COR-L47 (cell line): ENCODE measurements around the gene SYP.

ENCODE experiments used
- DNase-seq: peaks from one replicate; lab custom pipeline; 2025; lab: John Stamatoyannopoulos, UW

SYP gene

DNA sequence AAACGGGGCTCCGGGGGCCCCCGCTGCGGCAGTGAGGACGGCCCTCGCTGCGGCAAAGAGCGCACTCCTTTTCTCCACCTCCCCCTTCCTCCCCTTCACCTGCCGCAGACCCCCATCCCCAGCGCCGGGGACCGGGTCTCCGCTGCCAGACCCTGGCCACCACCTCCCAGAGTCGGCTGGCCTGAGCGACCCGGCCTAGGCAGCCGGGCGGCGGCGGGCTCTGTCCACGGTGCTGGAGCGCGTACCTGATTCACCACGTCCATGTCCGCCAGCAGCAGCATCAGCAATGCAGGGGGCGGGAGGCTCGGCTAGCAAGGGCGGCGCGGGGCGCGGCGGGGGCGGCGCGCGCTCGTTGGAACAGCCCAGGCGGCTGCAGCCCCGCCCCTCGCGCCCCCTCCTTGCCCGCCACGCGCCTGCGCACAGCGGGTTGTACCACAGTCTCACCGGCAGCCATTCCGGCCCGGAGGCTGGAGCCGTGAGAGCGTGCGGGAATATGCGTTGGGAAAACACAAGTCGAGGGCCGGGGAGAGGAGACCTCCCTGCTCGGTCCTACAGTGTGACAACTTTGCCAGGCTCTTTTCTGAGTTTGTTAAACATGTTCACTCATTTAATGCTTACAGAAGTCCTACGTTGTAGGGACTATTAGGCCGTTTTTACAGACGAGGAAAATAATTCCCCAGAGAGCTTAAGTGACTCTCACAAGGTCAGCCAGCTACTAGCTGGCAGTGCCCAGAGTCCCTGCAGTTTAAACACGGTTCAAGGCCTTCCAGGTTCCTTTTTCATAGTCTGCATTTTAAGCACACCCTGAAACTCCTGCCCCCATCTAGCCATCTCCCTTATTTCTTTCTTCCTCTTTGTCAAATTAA is at the start of gene SYP:
SYP (minus strand) TSS at position 288 of the 866 bp plus-strand sequence; CDS start at position 281, 7 bp downstream.
- peak; percentile 69 for DNase-seq

DNA sequence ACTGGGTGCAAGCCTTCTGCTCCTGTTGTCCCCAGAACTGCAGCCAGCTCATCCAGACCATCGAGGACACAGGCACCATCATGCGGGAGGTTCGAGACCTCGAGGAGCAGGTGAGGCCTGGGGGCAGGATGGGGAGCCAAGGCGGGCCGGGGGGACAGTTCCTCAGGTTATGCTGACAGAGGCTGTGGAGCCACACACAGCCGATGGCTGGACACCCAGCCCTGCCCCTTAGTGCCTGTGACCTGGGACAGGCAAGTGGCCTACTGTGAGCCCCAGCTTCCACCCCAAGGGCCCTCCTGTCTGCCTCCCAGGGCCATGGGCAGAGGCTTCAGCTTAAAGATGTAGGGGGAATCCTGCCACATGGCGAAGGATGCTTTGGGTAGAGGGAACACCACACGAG is 49.6 kb upstream of the SYP start:
- DNase-seq: no peak

DNA sequence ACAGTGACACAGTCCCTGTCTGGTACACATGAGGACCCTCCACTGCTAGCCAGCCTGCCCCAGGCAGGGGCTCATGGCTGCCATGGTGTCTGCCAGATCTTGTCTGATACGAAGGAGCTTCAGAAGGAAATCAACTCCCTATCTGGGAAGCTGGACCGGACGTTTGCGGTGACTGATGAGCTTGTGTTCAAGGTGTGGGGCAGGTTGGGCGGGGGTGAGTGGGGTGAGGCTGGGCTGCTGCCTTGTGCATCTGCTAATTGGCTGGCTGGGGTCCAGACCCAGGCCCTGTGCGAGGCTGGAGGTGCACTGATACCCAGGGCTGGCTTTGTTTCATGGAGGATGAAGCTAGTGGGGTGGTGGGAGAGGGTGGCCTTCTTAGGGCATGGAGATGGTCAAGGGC is 49.1 kb upstream of the SYP start:
- no peak for DNase-seq

DNA sequence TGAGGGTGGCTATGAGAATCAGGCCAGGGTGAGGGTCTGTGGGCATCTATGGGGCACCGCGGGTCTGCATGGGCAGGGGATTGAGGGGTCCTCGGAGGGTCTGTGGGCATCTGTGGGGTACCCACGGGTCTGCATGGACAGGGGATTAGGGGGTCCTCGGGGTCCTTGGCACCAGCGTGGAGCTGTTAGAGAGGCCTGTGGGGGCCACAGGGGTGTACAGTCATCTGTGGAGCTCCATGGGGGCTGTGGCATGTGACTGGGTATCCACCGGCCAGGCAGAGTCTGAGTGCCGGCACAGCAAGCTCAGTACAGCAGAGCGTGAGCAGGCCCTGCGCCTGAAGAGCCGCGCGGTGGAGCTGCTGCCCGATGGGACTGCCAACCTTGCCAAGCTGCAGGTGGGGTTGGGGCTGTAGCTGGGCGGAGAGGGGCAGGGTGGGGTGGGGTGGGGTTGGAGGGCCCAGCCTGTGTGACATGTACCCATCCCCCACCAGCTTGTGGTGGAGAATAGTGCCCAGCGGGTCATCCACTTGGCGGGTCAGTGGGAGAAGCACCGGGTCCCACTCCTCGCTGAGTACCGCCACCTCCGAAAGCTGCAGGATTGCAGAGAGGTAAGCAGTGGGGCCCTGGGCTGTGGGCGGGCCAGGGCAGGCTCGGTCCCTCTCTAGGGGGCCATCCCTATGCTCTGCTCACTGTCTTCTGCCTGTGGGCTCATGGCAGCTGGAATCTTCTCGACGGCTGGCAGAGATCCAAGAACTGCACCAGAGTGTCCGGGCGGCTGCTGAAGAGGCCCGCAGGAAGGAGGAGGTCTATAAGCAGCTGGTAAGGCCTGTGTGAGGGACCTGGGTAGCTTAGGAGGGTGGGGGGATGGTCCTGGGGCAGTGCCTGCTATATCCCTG is 48.2 kb upstream of the SYP start:
- DNase-seq: no peak

DNA sequence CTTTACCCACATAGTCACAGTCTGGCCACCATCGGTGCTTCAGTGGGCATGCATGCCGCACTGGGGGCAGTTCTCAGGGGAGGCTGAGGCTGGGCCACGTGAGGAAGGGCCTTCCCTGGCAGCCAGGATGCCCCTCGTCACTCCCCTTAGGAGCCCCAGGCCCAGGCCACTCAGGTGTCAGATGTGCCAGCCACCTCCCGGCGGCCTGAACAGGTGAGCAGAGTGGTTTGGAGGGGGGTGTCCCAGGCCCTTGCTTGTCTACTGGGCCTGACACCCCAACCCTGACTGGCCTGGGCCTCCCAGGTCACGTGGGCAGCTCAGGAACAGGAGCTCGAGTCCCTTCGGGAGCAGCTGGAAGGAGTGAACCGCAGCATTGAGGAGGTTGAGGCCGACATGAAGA is 47.4 kb upstream of the SYP start:
- DNase-seq: no peak

DNA sequence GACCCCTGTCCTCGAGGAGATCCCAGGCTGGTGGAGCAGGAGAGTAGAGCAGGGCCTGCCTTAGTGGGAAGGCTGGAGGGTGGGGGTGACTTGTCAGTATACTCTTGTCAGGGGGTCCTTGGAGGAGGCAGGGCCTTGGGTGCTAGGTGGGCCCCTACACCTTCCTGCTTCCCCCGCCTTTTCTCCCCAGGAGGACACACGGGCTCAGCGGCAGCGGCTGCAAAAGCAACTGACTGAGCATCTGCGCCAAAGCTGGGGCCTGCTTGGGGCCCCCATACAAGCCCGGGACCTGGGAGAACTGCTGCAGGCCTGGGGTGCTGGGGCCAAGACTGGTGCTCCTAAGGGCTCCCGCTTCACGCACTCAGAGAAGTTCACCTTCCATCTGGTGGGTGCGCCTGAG is 46.5 kb upstream of the SYP start:
- DNase-seq: no peak

DNA sequence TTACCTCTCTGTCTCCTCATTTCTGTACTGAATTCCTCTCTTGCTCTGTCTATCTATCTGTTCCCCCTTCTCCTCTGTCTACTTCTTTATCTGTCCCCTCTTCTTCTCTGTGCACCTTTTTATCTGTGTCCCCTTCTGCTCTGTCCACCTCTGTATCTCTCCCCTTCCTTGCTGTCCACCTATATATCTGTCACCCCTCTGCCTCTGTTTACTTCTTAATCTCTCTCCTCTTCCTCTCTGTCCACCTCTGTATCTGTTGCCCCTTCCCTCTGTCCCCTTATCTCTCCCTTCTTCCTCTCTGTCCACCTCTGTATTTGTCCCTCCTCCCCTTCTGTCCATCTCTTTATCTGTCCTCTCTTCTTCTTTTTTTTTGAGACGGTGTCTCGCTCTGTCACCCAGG is 44.2 kb upstream of the SYP start:
- no peak for DNase-seq

DNA sequence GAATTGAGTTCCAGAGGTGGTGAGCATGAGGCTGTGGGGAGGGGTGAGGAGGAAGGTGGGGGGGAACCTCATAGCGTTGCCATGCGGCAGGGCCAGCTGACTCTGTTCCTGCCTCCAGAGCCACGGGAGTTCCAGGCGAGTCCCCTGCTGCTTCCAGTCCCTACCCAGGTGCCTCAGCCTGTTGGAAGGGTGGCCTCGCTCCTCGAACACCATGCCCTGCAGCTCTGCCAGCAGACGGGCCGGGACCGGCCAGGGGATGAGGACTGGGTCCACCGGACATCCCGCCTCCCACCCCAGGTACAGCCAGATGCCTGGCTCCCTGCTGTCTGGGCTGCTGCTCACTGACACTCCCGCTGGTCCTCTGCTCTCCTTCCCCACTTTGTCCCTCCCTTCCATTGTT is 43.2 kb upstream of the SYP start:
- DNase-seq: no peak

DNA sequence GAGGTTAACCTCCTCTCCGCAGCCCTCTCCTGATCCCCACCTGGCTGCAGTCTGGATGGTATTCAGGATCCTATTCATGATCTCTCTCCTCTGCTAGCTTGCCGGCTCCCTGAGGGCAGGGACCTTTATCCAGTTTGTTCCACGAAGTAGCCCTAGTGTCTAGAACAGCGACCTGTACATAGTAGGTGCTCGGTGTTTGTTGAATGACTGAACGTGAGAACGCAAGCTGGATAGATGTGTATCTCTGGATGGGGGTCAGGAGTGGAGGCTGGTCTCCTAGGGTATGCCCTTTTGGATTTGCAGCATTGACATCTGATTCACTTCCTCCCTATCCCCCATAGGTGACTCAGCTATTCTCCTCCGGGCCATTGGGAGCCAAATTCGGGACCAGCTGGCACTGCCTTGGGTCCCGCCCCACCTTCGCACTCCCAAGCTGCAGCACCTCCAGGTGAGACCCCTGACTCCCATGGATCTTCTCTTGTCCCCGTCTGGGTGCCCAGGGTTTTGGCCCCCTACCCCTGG is 42.6 kb upstream of the SYP start:
- no peak for DNase-seq

DNA sequence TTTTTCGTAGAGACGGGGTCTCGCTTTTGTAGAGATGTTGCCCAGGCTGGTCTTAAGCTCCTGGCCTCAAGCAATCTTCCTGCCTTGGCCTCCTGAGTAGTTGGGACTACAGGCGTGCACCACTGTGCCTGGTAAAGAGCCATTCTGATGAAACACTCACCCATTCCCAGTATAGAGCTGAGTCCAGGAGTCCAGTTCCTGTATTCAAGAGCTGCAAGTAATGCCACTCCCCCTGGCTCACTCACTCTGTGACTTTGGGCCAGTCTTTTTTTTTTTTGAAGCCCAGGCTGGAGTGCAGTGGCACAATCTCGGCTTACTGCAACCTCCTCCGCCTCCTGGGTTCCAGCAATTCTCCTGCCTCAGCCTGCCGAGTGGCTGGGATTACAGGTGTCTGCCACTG is 38.7 kb upstream of the SYP start:
- no peak for DNase-seq

DNA sequence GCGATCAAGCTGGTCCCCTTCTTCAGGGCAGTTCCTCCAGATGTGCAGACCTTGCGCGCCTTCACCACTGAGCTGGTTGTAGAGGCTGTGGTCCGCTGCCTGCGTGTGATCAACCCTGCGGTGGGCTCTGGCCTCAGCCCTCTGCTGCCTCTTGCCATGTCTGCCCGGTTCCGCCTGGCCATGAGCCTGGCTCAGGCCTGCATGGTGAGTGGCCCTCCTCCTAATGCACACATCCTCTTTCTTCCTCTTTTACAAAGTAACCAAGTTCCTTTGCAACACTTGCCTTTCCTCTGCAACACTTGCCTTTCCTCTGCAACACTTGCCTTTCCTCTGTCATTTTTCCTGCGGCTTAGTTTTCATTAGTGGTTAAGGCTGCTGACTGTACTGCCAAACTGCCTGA is 37.1 kb upstream of the SYP start:
- no peak for DNase-seq

DNA sequence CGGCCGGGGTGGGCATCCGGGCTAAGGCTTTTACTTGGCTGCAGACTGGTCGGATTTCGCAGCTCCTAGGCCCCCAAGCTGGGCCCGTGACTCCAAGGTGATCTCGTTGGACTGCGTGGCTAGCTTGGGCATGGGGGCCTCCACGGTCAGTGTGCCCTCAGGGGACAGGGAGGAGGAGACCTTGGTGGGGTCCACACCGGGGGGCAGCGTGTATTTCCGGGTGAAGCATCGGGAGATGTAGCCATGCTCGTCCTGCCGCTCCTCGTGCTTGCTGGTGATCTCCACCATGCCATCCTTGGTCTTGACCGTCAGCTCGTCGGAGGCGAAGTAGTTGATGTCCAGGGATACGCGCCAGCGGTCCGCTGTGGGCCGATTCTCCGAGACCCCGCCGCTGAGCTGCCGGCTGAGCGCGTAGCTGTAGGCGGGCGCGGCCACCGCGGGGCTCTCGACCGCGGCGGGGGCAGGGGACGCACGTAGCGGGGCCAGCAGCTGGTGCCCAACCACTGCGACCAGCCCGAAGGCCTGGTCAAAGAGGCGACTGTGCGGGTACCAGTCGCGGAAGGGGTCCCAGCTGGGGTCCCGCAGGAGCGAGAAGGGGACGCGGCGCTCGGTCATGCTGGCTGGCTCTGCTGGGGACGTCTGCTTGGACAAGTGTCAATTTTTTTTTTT is 34.0 kb upstream of the SYP start:
- no peak for DNase-seq

DNA sequence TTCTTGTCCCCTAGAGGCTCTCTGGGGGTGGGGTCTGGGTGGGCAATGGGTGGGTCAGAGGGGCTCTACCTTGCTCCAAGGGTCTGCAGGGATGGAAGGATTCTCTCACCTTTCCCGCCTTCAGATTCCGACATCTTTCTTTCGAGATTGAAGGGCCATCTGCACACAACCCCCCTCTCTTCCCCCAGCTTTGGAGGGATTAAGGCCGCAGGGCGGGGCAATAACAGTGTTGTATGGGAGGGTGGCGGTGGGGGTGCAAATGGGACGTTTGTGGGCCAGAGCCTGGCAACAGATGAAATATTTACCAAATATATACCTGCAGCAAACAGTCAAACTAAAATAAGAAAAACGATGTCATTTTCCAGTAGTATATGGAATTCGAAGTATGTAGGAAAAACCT is 33.2 kb upstream of the SYP start, which contains the start of gene CACNA1F:
CACNA1F (minus strand) TSS at position 165 of the 400 bp plus-strand sequence; CDS start at position 134, 31 bp downstream.
- DNase-seq: no peak

DNA sequence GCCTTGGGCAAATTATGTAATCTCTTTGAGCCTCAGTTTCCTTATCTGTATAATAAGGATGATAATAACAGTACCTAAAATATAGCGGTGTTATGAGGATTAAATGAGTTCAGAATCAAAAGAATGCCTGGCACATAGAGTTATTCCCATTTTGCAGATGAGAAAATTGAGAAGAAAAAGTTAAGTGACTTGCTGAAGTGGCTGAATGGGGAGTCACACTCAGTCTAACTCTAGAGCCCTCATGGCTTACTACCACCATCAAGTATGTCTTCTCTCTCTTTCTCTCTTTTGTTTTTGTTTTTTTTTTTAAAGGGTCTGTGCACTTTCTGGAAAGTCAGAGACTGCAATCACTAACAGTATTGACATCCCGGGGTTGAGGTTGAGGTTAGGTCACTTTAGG is 32.5 kb upstream of the SYP start:
- DNase-seq: no peak

DNA sequence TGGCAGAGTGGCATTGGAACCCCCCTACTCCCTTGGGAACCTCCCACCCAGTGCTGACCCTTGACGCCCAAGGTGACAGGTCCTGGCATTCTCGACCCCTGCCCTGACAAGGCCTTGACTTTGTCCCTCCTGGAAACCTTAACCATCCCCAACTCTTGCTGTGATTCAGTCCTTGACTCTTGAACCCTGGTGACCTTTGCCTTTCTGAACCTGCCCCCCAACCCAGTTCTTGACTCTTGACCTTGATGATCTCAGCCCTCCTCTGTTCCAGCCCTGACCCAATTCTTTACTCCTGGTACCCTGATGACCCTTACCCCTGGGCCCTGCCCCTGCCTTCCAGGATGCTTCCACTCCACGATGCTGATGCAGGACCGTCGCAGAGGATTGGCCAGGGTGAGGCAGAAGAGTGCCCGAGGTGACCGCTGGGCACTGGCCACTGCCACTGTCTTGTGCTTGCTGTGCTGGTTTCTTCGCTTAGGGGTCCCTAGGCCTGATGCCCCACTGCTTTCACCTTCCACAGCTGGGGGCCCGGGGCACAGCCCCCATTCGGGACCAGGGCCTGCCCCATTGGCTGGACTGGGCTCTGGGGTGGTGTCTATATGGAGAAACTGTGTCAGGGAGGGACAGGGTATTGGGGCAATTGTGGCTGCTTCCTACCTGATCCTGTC is 31.5 kb upstream of the SYP start:
- DNase-seq: no peak

DNA sequence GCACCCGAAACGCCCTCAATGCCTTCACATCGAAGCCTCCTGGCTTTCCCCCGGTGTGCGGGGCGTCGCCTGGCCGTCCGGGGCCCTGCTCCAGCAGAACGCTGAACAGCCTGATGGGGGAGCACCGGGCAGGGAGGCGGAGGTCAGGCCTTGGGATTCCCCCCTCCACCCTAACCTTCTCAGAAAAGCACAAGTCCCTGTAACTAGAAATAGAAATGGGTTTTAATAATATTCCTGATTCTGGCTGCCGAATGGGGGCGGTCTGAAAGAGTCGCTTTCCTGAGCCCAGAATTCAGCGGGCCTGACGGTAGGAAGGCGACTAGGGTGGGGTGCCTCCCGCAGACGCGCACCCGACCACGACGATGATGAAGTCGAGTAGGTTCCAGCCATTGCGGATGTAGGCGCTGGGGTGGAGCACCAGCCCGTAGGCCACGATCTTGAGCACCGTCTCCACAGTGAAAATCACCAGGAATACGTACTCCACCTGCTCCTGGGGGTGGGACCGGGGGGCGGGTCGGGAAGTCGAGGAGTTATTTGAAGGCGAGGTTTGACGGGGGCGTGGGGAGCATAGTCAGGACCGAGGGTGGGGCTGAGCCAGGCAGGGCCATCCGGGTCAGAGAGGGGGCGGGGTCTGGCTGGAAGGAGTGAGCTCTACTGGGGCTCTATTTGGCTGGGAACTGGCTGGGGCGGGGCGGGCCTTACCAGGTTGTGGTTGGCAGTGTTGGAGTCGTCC is 30.7 kb upstream of the SYP start:
- DNase-seq: no peak

DNA sequence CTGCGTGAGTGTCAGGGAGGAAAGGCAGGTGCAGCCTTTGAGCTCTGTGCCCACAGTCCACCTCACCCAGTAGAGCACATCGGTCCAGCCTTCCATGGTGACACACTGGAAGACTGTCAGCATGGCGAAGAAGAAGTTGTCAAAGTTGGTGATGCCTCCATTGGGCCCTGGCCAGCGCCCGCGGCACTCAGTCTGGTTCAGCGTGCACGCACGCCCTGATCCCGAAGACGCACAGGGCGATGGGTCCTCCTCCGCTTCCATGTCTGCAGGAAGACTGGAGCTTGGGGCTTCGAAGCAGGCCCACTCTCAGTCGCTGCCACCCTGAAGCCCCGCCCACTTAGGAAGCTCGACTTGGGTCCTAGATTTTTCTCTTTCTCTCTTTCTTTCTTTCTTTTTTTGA is 28.2 kb upstream of the SYP start:
- DNase-seq: no peak

DNA sequence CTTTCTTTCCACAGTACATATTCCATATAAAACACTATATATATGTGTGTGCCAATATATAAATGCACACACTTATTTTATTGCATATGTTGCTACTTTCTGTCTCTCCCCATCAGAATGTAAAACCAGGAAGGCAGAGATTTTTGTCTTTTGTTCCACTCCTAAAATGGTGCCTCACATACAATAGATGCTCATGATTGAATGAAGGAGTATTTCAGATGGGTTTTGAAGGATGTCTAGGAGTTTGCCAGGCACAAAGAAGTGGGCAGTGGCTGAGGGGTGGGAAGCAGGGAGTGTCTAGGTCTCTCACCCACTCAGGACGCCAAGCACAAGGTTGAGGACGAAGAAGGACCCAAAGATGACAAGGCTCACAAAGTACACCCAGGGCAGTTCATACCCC is 27.7 kb upstream of the SYP start:
- no peak for DNase-seq

DNA sequence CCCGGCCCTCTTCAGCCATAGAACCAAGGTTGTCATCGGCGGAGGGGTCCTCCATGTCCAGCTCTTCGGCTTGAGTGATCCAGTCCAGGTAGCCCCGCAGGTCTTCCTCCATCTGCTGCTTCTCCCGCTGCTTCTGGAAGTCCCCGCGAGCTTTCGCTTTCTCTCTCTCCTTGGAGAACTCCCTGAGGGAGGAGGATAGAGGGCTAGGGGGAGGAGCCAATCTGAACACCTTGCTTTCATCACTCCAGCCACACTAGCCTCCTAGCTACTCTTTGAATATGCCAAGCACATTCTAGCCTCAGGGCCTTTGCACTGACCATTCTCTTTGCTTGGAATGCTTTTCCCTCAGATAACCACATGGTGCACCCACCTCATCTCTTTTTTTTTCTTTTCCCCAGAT is 27.0 kb upstream of the SYP start:
- no peak for DNase-seq

DNA sequence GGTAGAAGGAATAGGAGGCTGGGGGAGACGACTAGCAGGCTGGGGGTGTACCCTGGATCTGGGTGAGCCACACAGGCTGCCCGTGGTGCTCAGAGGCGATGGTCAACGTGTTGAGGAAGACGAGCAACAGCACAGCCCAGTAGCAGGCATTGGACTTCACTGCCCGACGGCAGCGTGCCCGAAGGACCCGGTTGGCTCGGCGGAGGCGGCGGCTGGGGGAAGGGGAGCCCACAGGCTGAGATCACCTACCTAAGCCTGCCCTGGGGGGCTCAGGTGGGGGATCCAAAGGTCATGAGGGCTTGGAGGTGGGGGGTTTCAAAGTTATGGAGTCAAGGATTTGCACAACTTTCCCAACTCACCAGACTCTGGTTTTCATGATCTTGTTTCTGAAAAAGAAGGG is 25.9 kb upstream of the SYP start:
- DNase-seq: no peak

DNA sequence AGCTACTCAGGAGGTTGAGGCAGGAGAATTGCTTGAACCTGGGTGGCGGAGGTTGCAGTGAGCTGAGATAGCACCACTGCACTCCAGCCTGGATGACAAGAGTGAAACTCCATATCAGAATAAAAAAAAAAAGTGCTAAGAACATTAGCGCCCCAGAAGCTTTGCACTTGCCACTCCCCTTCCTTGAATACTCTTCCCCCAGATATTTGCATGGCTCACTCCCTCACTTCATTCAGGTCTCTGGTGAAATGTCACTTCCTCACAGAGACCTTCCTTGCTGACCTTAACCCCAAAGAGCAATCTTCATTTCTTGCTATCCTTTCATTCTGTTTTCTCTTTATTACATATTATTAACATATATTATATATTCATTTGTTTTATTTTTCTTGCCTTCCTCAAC is 21.9 kb upstream of the SYP start:
- DNase-seq: no peak
